HG03066 (cell line): ENCODE results near the gene OPTC.
"Not testable (repeated sequence)": the region's sequence is repeated elsewhere in the genome, so short reads cannot be mapped to it uniquely, and the experiment has no call there.

Experiments
- ATAC-seq: cut with Tn5 transposase; IDR thresholded peaks from one replicate; pipeline ENCODE4 v1.9.1; 2021; ENCODE audit warnings: low read depth; ENCODE audit not compliant: unreplicated experiment

The OPTC gene

GRCh38 chr1:203464743-203465142, 29.2 kb upstream of the OPTC start:
- ATAC-seq = no peak

- no peak for ATAC-seq
Measured at GRCh38 chr1:203465146-203465798, 28.7 kb upstream of the OPTC start.

- no peak for ATAC-seq
Measured at GRCh38 chr1:203465948-203466347, 28.0 kb upstream of the OPTC start.

GRCh38 chr1:203466906-203467549, 26.9 kb upstream of the OPTC start:
- not testable (repeated sequence) for ATAC-seq

- no peak for ATAC-seq
Measured at GRCh38 chr1:203467550-203467921, 26.4 kb upstream of the OPTC start.

GRCh38 chr1:203468326-203468725, 25.6 kb upstream of the OPTC start:
- no peak for ATAC-seq

GRCh38 chr1:203470240-203470639, 23.7 kb upstream of the OPTC start:
- ATAC-seq = no peak

GRCh38 chr1:203471841-203472240, 22.1 kb upstream of the OPTC start:
- ATAC-seq = no peak

GRCh38 chr1:203473281-203473680, 20.7 kb upstream of the OPTC start:
- no peak for ATAC-seq

GRCh38 chr1:203473781-203474305, 20.1 kb upstream of the OPTC start:
- no peak for ATAC-seq

GRCh38 chr1:203475012-203475981, 18.7 kb upstream of the OPTC start, which contains the start of gene PRELP:
PRELP (plus strand) TSS chr1:203475806; CDS start chr1:203483185, 7,379 bp downstream.
- no peak for ATAC-seq

- ATAC-seq = no peak
Measured at GRCh38 chr1:203476216-203476814, 17.6 kb upstream of the OPTC start.

GRCh38 chr1:203477748-203478147, 16.2 kb upstream of the OPTC start:
- ATAC-seq = no peak

- ATAC-seq = no peak
Measured at GRCh38 chr1:203478231-203478630, 15.7 kb upstream of the OPTC start.

- ATAC-seq = no peak
Measured at GRCh38 chr1:203478986-203479385, 15.0 kb upstream of the OPTC start.

- no peak for ATAC-seq
Measured at GRCh38 chr1:203479646-203480045, 14.3 kb upstream of the OPTC start.

- ATAC-seq = no peak
Measured at GRCh38 chr1:203480084-203480483, 13.9 kb upstream of the OPTC start.

GRCh38 chr1:203480525-203481084, 13.3 kb upstream of the OPTC start:
- ATAC-seq = no peak

- no peak for ATAC-seq
Measured at GRCh38 chr1:203481196-203481595, 12.8 kb upstream of the OPTC start.
